Measurements from ENCODE around the gene ZPLD1.

GRCh38 chr3:102480139-102480538, 45.3 kb downstream of the ZPLD1 start:
- TF ChIP-seq, protein P1, sequence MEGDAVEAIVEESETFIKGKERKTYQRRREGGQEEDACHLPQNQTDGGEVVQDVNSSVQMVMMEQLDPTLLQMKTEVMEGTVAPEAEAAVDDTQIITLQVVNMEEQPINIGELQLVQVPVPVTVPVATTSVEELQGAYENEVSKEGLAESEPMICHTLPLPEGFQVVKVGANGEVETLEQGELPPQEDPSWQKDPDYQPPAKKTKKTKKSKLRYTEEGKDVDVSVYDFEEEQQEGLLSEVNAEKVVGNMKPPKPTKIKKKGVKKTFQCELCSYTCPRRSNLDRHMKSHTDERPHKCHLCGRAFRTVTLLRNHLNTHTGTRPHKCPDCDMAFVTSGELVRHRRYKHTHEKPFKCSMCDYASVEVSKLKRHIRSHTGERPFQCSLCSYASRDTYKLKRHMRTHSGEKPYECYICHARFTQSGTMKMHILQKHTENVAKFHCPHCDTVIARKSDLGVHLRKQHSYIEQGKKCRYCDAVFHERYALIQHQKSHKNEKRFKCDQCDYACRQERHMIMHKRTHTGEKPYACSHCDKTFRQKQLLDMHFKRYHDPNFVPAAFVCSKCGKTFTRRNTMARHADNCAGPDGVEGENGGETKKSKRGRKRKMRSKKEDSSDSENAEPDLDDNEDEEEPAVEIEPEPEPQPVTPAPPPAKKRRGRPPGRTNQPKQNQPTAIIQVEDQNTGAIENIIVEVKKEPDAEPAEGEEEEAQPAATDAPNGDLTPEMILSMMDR (IDR thresholded peaks at IDR 0.05) = no peak
- no peak for TF ChIP-seq POLR2A (IDR thresholded peaks at IDR 0.05)

Data from adrenal gland (tissue), 5 donors.